BLaER1 (cell line): ENCODE results near the gene TOX3.

Experiments
- H3K27ac ChIP-seq: shearing (Covaris generic); formaldehyde crosslinking; 2 replicates; pipeline ENCODE4 v1.8.1; 2022
- H3K27me3 ChIP-seq: shearing (Covaris generic); formaldehyde crosslinking; 2 replicates; pipeline ENCODE4 v1.8.1; 2022
- H3K36me3 ChIP-seq: shearing (Covaris generic); formaldehyde crosslinking; 2 replicates; pipeline ENCODE4 v1.8.1; 2022
- H3K4me1 ChIP-seq: shearing (Covaris generic); formaldehyde crosslinking; 2 replicates; pipeline ENCODE4 v1.8.1; 2022
- H3K4me2 ChIP-seq: shearing (Covaris generic); formaldehyde crosslinking; 2 replicates; pipeline ENCODE4 v1.8.1; 2022
- H3K4me3 ChIP-seq: shearing (Covaris generic); formaldehyde crosslinking; 2 replicates; pipeline ENCODE4 v1.8.1; 2022
- H3K9ac ChIP-seq: shearing (Covaris generic); formaldehyde crosslinking; 2 replicates; pipeline ENCODE4 v1.8.1; 2022
- H3K9me3 ChIP-seq: shearing (Covaris generic); formaldehyde crosslinking; 2 replicates; pipeline ENCODE4 v1.8.1; 2022
- H4K20me1 ChIP-seq: shearing (Covaris generic); formaldehyde crosslinking; 2 replicates; pipeline ENCODE4 v1.8.1; 2022
- Cebpa-rat ChIP-seq: shearing (Covaris generic); IDR thresholded peaks from 2 replicates; pipeline ENCODE4 v1.8.1; 2022

TOX3 gene

DNA sequence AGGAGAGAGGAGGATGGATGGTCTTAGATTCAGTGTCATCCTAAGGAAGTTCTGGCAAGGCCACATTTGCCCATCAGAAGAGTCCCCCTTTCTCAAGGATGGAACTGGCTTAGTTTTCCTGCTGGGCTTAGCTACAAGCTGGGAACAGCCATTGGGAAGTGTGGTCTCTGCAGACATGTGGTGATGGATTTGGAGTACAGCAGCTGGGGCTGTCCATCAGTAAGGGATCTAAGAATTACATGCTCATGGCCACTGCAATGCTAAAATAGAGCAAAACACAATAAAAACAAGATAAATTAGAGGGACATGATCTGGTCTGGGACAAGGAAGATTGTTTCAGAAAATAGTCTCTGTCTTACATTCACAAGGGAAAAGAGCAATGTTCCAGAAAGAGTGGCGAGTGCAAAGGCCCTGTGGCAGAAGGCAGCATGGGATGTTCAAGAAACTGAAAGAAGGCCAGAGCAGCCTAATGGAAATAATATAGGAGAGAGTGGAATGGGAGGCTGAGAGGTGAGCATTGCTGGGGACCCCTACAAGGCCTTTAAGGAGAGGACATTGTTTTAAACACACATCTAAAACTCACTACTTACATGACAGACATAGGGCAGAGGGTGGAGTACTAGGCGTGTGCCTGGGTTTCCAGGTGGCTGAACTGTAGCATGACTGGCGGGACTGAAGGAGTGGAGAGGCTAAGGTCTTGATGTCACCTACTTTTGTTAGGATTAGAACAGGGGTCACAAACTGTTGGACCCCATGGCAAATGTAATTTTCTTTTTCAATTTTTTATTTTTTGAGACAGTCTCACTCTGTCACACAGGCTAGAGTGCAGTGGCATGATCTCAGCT, 17.0 kb upstream of the TOX3 start:
- no peak overlapping the region for H3K27ac ChIP-seq
- H3K4me3 ChIP-seq: no peak overlapping the region
- H3K4me1 ChIP-seq: no peaks in the 10 kb centered on the region
- H3K9me3 ChIP-seq: no peaks in the 10 kb centered on the region
- no peaks in the 10 kb centered on the region for H3K27me3 ChIP-seq
- H3K4me2 ChIP-seq: no peak overlapping the region
- no peaks in the 10 kb centered on the region for H4K20me1 ChIP-seq
- H3K36me3 ChIP-seq: no peaks in the 10 kb centered on the region
- TF ChIP-seq Cebpa-rat: no peak
- H3K9ac ChIP-seq: no peak overlapping the region

DNA sequence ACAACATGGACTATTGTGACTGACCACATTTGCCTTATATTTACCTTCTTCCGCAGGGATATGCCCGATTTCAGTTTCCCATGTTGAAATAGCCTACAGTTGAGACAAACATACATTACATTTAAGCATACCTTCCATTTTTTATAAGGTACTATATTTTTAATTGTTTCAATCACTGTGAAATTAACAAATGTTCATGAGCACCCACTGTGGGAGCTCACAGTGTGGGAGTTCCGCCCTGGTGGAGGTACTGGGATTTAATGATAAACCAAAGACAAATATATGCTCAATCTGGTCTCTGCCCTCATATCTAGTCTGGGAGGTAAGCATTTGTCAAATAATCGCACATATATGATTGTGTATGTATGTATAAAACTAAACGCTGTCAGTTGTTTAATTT, 15.8 kb upstream of the TOX3 start:
- H3K4me1 ChIP-seq: no peaks in the 10 kb centered on the region
- no peaks in the 10 kb centered on the region for H3K9me3 ChIP-seq
- no peak for TF ChIP-seq Cebpa-rat
- H4K20me1 ChIP-seq: no peaks in the 10 kb centered on the region
- H3K27me3 ChIP-seq: no peaks in the 10 kb centered on the region
- H3K4me2 ChIP-seq: no peak overlapping the region
- H3K9ac ChIP-seq: no peak overlapping the region
- no peak overlapping the region for H3K27ac ChIP-seq
- H3K4me3 ChIP-seq: no peak overlapping the region
- H3K36me3 ChIP-seq: no peaks in the 10 kb centered on the region

DNA sequence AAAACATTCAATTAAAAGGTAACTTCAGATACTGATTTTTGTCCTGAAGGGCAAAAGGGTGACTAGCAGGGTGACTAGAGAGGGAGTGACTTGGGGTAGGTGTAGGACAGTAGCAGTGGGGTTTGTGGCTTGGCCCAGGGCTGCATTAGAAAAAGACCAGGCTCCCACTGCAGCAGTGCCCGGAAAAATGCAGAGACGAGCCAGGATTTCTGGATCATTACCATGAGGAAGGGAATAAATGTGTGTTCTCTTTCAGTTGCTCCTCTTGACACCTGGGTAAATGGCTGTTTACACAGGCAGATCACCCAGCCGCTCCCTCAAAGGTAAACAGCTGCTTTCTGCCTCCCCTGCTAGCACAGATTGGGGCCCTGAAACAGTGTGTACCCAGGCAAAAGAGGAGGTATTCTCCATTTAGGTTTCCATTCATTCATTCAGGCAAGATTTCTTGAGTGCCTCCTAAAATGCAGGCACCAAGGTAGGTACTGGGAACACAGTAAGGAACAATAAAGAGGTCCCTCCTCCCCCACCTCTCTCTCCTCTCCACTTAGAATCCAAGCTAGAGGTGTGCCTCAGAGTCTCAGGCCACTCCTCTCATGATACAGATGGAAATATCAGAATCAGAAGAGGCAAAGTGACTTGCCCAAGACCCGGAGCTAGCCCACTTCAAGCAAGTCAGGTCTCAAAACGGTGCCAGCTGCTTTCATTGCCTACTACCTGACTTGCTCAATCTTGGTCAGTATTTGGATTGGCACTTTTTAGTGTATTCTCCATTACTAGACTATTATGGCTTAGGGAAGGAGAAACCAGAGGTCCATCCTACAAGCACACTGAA, 15.2 kb upstream of the TOX3 start:
- Histone ChIP-seq H3K27ac (no peak overlapping the region), H3K4me2 (no peak overlapping the region), H4K20me1 (no peaks in the 10 kb centered on the region), H3K9ac (no peak overlapping the region), H3K4me1 (no peaks in the 10 kb centered on the region), H3K27me3 (no peaks in the 10 kb centered on the region), H3K4me3 (no peak overlapping the region), H3K36me3 (no peaks in the 10 kb centered on the region), H3K9me3 (no peaks in the 10 kb centered on the region)
- TF ChIP-seq Cebpa-rat: no peak

- H3K4me1 ChIP-seq: no peaks in the 10 kb centered on the region
- H3K4me3 ChIP-seq: no peak overlapping the region
- no peak overlapping the region for H3K9ac ChIP-seq
- no peaks in the 10 kb centered on the region for H3K27me3 ChIP-seq
- no peak overlapping the region for H3K27ac ChIP-seq
- H3K36me3 ChIP-seq: no peaks in the 10 kb centered on the region
- H3K4me2 ChIP-seq: no peak overlapping the region
- TF ChIP-seq Cebpa-rat: no peak
- H4K20me1 ChIP-seq: no peaks in the 10 kb centered on the region
- no peaks in the 10 kb centered on the region for H3K9me3 ChIP-seq
Observed at GRCh38 chr16:52558448-52558847, 11.5 kb upstream of the TOX3 start.

DNA sequence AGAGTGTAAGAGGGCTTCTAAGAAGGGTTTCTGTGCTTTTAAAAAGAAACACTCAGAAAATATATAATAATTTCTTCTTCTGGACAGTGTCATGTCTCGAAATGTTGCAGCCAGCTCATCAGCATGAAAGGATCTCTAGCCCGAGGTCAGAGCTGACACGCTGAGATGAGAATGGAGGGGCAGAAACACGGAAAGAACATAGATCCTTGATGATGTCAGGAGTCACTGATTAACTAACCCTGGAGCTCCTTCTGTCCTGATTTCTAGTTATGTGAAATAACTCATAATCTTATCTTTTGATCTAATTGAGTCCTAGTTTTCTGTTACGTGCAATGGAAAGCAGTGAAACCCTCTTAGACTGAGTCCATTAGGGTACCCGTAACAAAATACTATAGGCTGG, 10.3 kb upstream of the TOX3 start:
- H4K20me1 ChIP-seq: no peaks in the 10 kb centered on the region
- no peak overlapping the region for H3K9ac ChIP-seq
- no peaks in the 10 kb centered on the region for H3K9me3 ChIP-seq
- no peak overlapping the region for H3K27ac ChIP-seq
- TF ChIP-seq Cebpa-rat: no peak
- no peaks in the 10 kb centered on the region for H3K36me3 ChIP-seq
- no peaks in the 10 kb centered on the region for H3K27me3 ChIP-seq
- no peaks in the 10 kb centered on the region for H3K4me1 ChIP-seq
- H3K4me3 ChIP-seq: no peak overlapping the region
- no peak overlapping the region for H3K4me2 ChIP-seq

- Histone ChIP-seq H3K9me3 (no peaks in the 10 kb centered on the region), H3K27ac (no peak overlapping the region), H3K9ac (no peak overlapping the region), H3K4me3 (no peak overlapping the region), H3K4me1 (no peaks in the 10 kb centered on the region), H3K36me3 (no peaks in the 10 kb centered on the region), H4K20me1 (no peaks in the 10 kb centered on the region), H3K4me2 (no peak overlapping the region), H3K27me3 (no peaks in the 10 kb centered on the region)
- no peak for TF ChIP-seq Cebpa-rat
Observed at GRCh38 chr16:52556083-52556482, 9.1 kb upstream of the TOX3 start.

- Histone ChIP-seq H3K27ac (no peak overlapping the region), H3K9me3 (no peaks in the 10 kb centered on the region), H4K20me1 (no peaks in the 10 kb centered on the region), H3K36me3 (no peaks in the 10 kb centered on the region), H3K4me2 (no peak overlapping the region), H3K4me1 (no peaks in the 10 kb centered on the region), H3K9ac (no peak overlapping the region), H3K4me3 (no peak overlapping the region), H3K27me3 (no peaks in the 10 kb centered on the region)
- no peak for TF ChIP-seq Cebpa-rat
Observed at GRCh38 chr16:52555572-52555971, 8.6 kb upstream of the TOX3 start.

- Histone ChIP-seq H3K9me3 (no peaks in the 10 kb centered on the region), H3K27me3 (no peaks in the 10 kb centered on the region), H4K20me1 (no peaks in the 10 kb centered on the region), H3K4me1 (no peaks in the 10 kb centered on the region), H3K36me3 (no peaks in the 10 kb centered on the region), H3K4me3 (no peak overlapping the region), H3K9ac (no peak overlapping the region), H3K4me2 (no peak overlapping the region), H3K27ac (no peak overlapping the region)
- no peak for TF ChIP-seq Cebpa-rat
Observed at GRCh38 chr16:52554334-52554733, 7.4 kb upstream of the TOX3 start.

GRCh38 chr16:52553322-52553721, 6.4 kb upstream of the TOX3 start:
- no peak overlapping the region for H3K4me3 ChIP-seq
- H3K27ac ChIP-seq: no peak overlapping the region
- H4K20me1 ChIP-seq: no peaks in the 10 kb centered on the region
- H3K4me1 ChIP-seq: no peaks in the 10 kb centered on the region
- H3K27me3 ChIP-seq: peaks cover 3% of the 10 kb centered on the region; the same call in 1 of the 2 replicates
- H3K36me3 ChIP-seq: no peaks in the 10 kb centered on the region
- TF ChIP-seq Cebpa-rat: no peak
- H3K4me2 ChIP-seq: no peak overlapping the region
- no peak overlapping the region for H3K9ac ChIP-seq
- H3K9me3 ChIP-seq: no peaks in the 10 kb centered on the region

- Histone ChIP-seq H3K4me1 (no peaks in the 10 kb centered on the region), H4K20me1 (no peaks in the 10 kb centered on the region), H3K27ac (no peak overlapping the region), H3K4me3 (no peak overlapping the region), H3K36me3 (no peaks in the 10 kb centered on the region), H3K4me2 (no peak overlapping the region), H3K9ac (no peak overlapping the region), H3K27me3 (peaks cover 10% of the 10 kb centered on the region), H3K9me3 (no peaks in the 10 kb centered on the region)
- no peak for TF ChIP-seq Cebpa-rat
Observed at GRCh38 chr16:52552643-52553042, 5.7 kb upstream of the TOX3 start.
